Measurements from ENCODE around the gene EXOC6B. TPM values are rescaled to one million over a fixed set of nuclear protein-coding genes. Genes with fewer than 3 reads are reported as not detected.

EXOC6B gene
- total RNA-seq, 6 experiments from 2014 or later, result 7.8 to 15.1 (median 9.1) TPM

DNA sequence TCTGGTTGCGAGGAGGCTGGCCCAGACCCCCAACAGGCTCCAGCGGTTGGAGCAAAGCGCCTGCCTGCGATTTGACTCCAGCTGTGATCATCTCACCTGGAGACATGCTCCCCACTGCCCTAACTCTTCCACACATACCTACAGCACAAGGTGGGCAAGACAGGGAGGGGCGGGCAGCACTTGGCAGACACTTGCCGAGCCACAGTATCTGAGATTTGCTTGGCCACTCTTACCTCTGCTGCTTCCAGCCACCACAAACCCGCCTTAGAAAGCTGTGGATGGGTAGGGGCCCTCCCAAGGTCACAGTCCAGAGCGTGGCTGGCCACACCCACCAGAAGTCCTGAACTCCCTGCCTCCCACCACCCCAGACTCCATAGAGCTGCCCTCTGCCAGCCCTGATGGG is 686.4 kb downstream of the EXOC6B start:
- Histone ChIP-seq H3K4me1 (peaks cover 0 to 33% (median 5%) of the 10 kb centered on the region in 4 donors), H3K27ac (no peak overlapping the region), H3K9me3 (no peaks in the 10 kb centered on the region), H3K27me3 (peaks cover 0 to 12% of the 10 kb centered on the region in 2 donors), H3K4me3 (no peak overlapping the region), H3K36me3 (no peaks in the 10 kb centered on the region)
- 100% methylated on average over 1 of the region's 8 CpGs for WGBS (ENCODE audit: insufficient coverage, low coverage, low lambda C conversion rate, missing lambda C conversion rate)
- no peak for ATAC-seq
- TF ChIP-seq CTCF (IDR thresholded peaks at IDR 0.05) (no peak), POLR2A (IDR thresholded peaks at IDR 0.05) (no peak)
- peak in 1 of 3 donors; percentile 42 for DNase-seq
- intact Hi-C loops (cut with DNase I), result no loop called here

GRCh38 chr2:72138921-72139381 is 686.9 kb downstream of the EXOC6B start:
- Histone ChIP-seq H3K27ac (no peak overlapping the region), H3K36me3 (no peaks in the 10 kb centered on the region), H3K4me3 (no peak overlapping the region), H3K9me3 (no peaks in the 10 kb centered on the region), H3K27me3 (peaks cover 0 to 6% of the 10 kb centered on the region in 2 donors), H3K4me1 (peaks cover 0 to 28% (median 4%) of the 10 kb centered on the region in 4 donors)
- 86% methylated on average over 4 of the region's 14 CpGs for WGBS (ENCODE audit: insufficient coverage, low coverage, low lambda C conversion rate, missing lambda C conversion rate)
- ATAC-seq (no peak), DNase-seq (peak; percentile 19 to 48 (median 33))
- intact Hi-C loops (cut with DNase I), result no loop called here
- TF ChIP-seq POLR2A (IDR thresholded peaks at IDR 0.05), result no peak
- TF ChIP-seq CTCF (IDR thresholded peaks at IDR 0.05), result no peak

- Histone ChIP-seq H3K27me3 (no peaks in the 10 kb centered on the region), H3K27ac (no peak overlapping the region), H3K9me3 (no peaks in the 10 kb centered on the region), H3K4me1 (peaks cover 0 to 21% (median 4%) of the 10 kb centered on the region in 4 donors), H3K4me3 (no peak overlapping the region), H3K36me3 (no peaks in the 10 kb centered on the region)
- TF ChIP-seq POLR2A (IDR thresholded peaks at IDR 0.05) (no peak), CTCF (IDR thresholded peaks at IDR 0.05) (no peak)
- DNase-seq (peak; percentile 75 to 89 (median 87)), ATAC-seq (peak; percentile 78 to 86 (median 82))
- intact Hi-C loops (cut with DNase I), result no loop called here
- WGBS (ENCODE audit: insufficient coverage, low coverage, low lambda C conversion rate, missing lambda C conversion rate), result 28% methylated on average over 2 of the region's 24 CpGs
Measured at GRCh38 chr2:72138011-72138881, 687.6 kb downstream of the EXOC6B start.

GRCh38 chr2:72137498-72138010 is 688.3 kb downstream of the EXOC6B start:
- Histone ChIP-seq H3K27ac (no peak overlapping the region), H3K27me3 (no peaks in the 10 kb centered on the region), H3K4me3 (no peak overlapping the region), H3K36me3 (no peaks in the 10 kb centered on the region), H3K9me3 (no peaks in the 10 kb centered on the region), H3K4me1 (peaks cover 0 to 14% (median 4%) of the 10 kb centered on the region in 4 donors)
- ATAC-seq (peak; percentile 59 to 74 (median 72)), DNase-seq (peak; percentile 67 to 69 (median 68))
- TF ChIP-seq POLR2A (IDR thresholded peaks at IDR 0.05) (no peak), CTCF (IDR thresholded peaks at IDR 0.05) (peak; percentile 82 to 89 (median 88))
- 0% methylated on average over 5 of the region's 10 CpGs for WGBS (ENCODE audit: insufficient coverage, low coverage, low lambda C conversion rate, missing lambda C conversion rate)
- intact Hi-C loops (cut with DNase I), result no loop called here
